Panc1 (cell line): ENCODE results near the gene ZNF367.

Experiments
- CTCF ChIP-seq: fragments of 450-650 bp; IDR thresholded peaks from 2 replicates; pipeline ENCODE4 v1.5.1; 2017; ENCODE audit warnings: mild to moderate bottlenecking
- POLR2AphosphoS5 ChIP-seq: IDR thresholded peaks from 2 replicates; pipeline ENCODE4 v1.6.1; 2012; ENCODE audit warnings: mild to moderate bottlenecking, low read depth, low read length, moderate library complexity
- SIN3A ChIP-seq: IDR thresholded peaks from 2 replicates; pipeline ENCODE4 v1.6.1; 2012; ENCODE audit warnings: low read depth, mild to moderate bottlenecking, low read length, moderate library complexity, borderline replicate concordance; ENCODE audit not compliant: insufficient read depth
- TCF7L2 ChIP-seq: IDR thresholded peaks from 2 replicates; pipeline ENCODE4 v1.6.1; 2011; ENCODE audit warnings: mild to moderate bottlenecking, low read depth, low read length, inconsistent platforms
- TF ChIP-seq, protein P1 (sequence below), 2 experiments: IDR thresholded peaks; 2 replicates each; pipeline ENCODE4 v1.6.1; 2011 to 2012; ENCODE audit warnings: low read depth in 2 of 2, control low read depth in 1 of 2, low read length in 1 of 2, mild to moderate bottlenecking in 1 of 2, moderate library complexity in 1 of 2; ENCODE audit not compliant: insufficient read depth in 1 of 2

- no peak for TF ChIP-seq CTCF
- TF ChIP-seq, protein P1, sequence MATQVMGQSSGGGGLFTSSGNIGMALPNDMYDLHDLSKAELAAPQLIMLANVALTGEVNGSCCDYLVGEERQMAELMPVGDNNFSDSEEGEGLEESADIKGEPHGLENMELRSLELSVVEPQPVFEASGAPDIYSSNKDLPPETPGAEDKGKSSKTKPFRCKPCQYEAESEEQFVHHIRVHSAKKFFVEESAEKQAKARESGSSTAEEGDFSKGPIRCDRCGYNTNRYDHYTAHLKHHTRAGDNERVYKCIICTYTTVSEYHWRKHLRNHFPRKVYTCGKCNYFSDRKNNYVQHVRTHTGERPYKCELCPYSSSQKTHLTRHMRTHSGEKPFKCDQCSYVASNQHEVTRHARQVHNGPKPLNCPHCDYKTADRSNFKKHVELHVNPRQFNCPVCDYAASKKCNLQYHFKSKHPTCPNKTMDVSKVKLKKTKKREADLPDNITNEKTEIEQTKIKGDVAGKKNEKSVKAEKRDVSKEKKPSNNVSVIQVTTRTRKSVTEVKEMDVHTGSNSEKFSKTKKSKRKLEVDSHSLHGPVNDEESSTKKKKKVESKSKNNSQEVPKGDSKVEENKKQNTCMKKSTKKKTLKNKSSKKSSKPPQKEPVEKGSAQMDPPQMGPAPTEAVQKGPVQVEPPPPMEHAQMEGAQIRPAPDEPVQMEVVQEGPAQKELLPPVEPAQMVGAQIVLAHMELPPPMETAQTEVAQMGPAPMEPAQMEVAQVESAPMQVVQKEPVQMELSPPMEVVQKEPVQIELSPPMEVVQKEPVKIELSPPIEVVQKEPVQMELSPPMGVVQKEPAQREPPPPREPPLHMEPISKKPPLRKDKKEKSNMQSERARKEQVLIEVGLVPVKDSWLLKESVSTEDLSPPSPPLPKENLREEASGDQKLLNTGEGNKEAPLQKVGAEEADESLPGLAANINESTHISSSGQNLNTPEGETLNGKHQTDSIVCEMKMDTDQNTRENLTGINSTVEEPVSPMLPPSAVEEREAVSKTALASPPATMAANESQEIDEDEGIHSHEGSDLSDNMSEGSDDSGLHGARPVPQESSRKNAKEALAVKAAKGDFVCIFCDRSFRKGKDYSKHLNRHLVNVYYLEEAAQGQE (IDR thresholded peaks at IDR 0.05; ENCODE audit: insufficient read depth in 1 of 2, low read depth in 2 of 2, low read length in 1 of 2): no peak
- TF ChIP-seq SIN3A: no peak
- TF ChIP-seq POLR2AphosphoS5: no peak
- no peak for TF ChIP-seq TCF7L2
Measured at GRCh38 chr9:96461336-96461735, 43.2 kb upstream of the ZNF367 start.
